H1 (cell line): Measurements from ENCODE around the gene ARHGEF1. TPM values are rescaled to one million over a fixed set of nuclear protein-coding genes. Genes with fewer than 3 reads are reported as not detected.

Source experiments
- CTCF ChIA-PET: fragments of 300-600 bp; sonication (Branson Sonifier 250); formaldehyde crosslinking; loops from one replicate; lab custom pipeline; 2021; ENCODE audit not compliant: partially characterized antibody; lab: Charles Lee
- POLR2A ChIA-PET: fragments of 300-600 bp; sonication (Branson Sonifier 250); formaldehyde crosslinking; loops from one replicate; lab custom pipeline; 2021; ENCODE audit warnings: inconsistent platforms; ENCODE audit not compliant: partially characterized antibody; lab: Charles Lee
- DNase-seq, 2 experiments: peaks; one replicate each; pipeline versions ENCODE4 v3.0.0 to v3.0.0-alpha.2; 2010 to 2022; ENCODE audit warnings: low spot score in 2 of 2, low read depth in 1 of 2, mixed read lengths in 1 of 2
- FAIRE-seq: peaks from 2 replicates; lab custom pipeline; 2011; peaks lifted over from hg19 to GRCh38; lab: Jason Lieb, UNC
- H2AFZ ChIP-seq: 2 replicates; pipeline ENCODE4 v1.8.1; 2012; ENCODE audit warnings: low read length, inconsistent platforms
- H2AK5ac ChIP-seq: 2 replicates; pipeline ENCODE4 v1.6.1; 2013; ENCODE audit warnings: low read depth, low read length
- H2BK120ac ChIP-seq: replicated peaks from 2 replicates; pipeline ENCODE3; 2013; ENCODE audit warnings: low read depth, low read length, inconsistent platforms
- H2BK12ac ChIP-seq: 2 replicates; pipeline ENCODE4 v1.6.1; 2013; ENCODE audit warnings: low read depth, low read length
- H2BK15ac ChIP-seq: 2 replicates; pipeline ENCODE4 v1.6.1; 2013; ENCODE audit warnings: low read length
- H2BK20ac ChIP-seq: 2 replicates; pipeline ENCODE4 v1.6.1; 2013; ENCODE audit warnings: low read length
- H2BK5ac ChIP-seq: 2 replicates; pipeline ENCODE4 v1.6.1; 2013; ENCODE audit warnings: low read depth, low read length
- H3K14ac ChIP-seq: 2 replicates; pipeline ENCODE4 v1.6.1; 2013; ENCODE audit warnings: inconsistent platforms; ENCODE audit not compliant: insufficient read length
- H3K18ac ChIP-seq: 2 replicates; pipeline ENCODE4 v1.6.1; 2013; ENCODE audit warnings: low read length; ENCODE audit errors: extremely low read depth
- H3K23ac ChIP-seq: 2 replicates; pipeline ENCODE4 v1.6.1; 2013; ENCODE audit warnings: inconsistent platforms; ENCODE audit not compliant: insufficient read length
- H3K23me2 ChIP-seq: 2 replicates; pipeline ENCODE4 v1.6.1; 2013; ENCODE audit warnings: low read depth, low read length
- H3K27ac ChIP-seq: 2 replicates; pipeline ENCODE4 v1.6.1; 2011; ENCODE audit warnings: low read depth, low read length, inconsistent platforms
- H3K27me3 ChIP-seq, 4 experiments: replicated peaks in 1 of 4; 1 replicate in 1 of 4; 2 replicates in 3 of 4; pipeline versions ENCODE4 v1.6.1 to v1.8.1; 2011 to 2013; ENCODE audit warnings: low read length in 3 of 4, mild to moderate bottlenecking in 3 of 4, inconsistent platforms in 2 of 4, mixed read lengths in 2 of 4, moderate library complexity in 1 of 4; ENCODE audit not compliant: control insufficient read depth in 3 of 4, insufficient read depth in 3 of 4; ENCODE audit errors: extremely low read depth in 1 of 4
- H3K36me3 ChIP-seq, 4 experiments: 2 replicates each; pipeline versions ENCODE4 v1.6.1 to v1.8.1; 2011 to 2013; ENCODE audit warnings: mild to moderate bottlenecking in 4 of 4, low read length in 3 of 4, moderate library complexity in 2 of 4, control low read depth in 1 of 4, inconsistent platforms in 1 of 4; ENCODE audit not compliant: insufficient read depth in 4 of 4, control insufficient read depth in 2 of 4
- H3K4ac ChIP-seq: replicated peaks from 2 replicates; pipeline ENCODE3; 2013; ENCODE audit warnings: low read length, low read depth, mixed read lengths, inconsistent platforms; ENCODE audit not compliant: insufficient read length
- H3K4me1 ChIP-seq, 4 experiments: replicated peaks in 1 of 4; 1 replicate in 1 of 4; 2 replicates in 3 of 4; pipeline versions ENCODE4 v1.6.1 to v1.8.1; 2011 to 2013; ENCODE audit warnings: low read length in 3 of 4, inconsistent platforms in 2 of 4, mixed read lengths in 1 of 4; ENCODE audit not compliant: insufficient read depth in 4 of 4, control insufficient read depth in 3 of 4
- H3K4me2 ChIP-seq, 2 experiments: 2 replicates each; pipeline versions ENCODE4 v1.6.1 to v1.8.1; 2011 to 2013; ENCODE audit warnings: low read depth in 2 of 2, low read length in 2 of 2, control low read depth in 1 of 2, inconsistent platforms in 1 of 2, mild to moderate bottlenecking in 1 of 2; ENCODE audit not compliant: insufficient read depth in 1 of 2
- H3K4me3 ChIP-seq, 4 experiments: fragments of 200-600, 300-600 bp in 1 of 4; sonication (generic), shearing (Covaris generic), sonication (Bioruptor Twin) in 1 of 4; 2 replicates each; pipeline versions ENCODE4 v1.5.1 to v1.8.1; 2011 to 2016; ENCODE audit warnings: low read length in 4 of 4, low read depth in 3 of 4, control low read depth in 2 of 4, inconsistent platforms in 2 of 4, mild to moderate bottlenecking in 2 of 4, mixed read lengths in 1 of 4, moderate library complexity in 1 of 4; ENCODE audit not compliant: insufficient read depth in 2 of 4; ENCODE audit errors: extremely low read depth in 1 of 4
- H3K56ac ChIP-seq: replicated peaks from 2 replicates; pipeline ENCODE3; 2013; ENCODE audit warnings: low read depth, mild to moderate bottlenecking, mixed read lengths, low read length, inconsistent platforms; ENCODE audit not compliant: insufficient read length
- H3K79me1 ChIP-seq: 2 replicates; pipeline ENCODE4 v1.6.1; 2013; ENCODE audit warnings: low read depth, low read length, control low read depth
- H3K79me2 ChIP-seq, 2 experiments: 2 replicates each; pipeline versions ENCODE4 v1.6.1 to v1.8.1; 2012 to 2013; ENCODE audit warnings: low read length in 2 of 2, mild to moderate bottlenecking in 2 of 2, inconsistent platforms in 1 of 2; ENCODE audit not compliant: insufficient read depth in 2 of 2, control insufficient read depth in 1 of 2
- H3K9ac ChIP-seq, 4 experiments: replicated peaks in 1 of 4; 1 replicate in 1 of 4; 2 replicates in 3 of 4; pipeline versions ENCODE4 v1.6.1 to v1.8.1; 2011 to 2013; ENCODE audit warnings: low read depth in 3 of 4, low read length in 3 of 4, control low read depth in 2 of 4, mild to moderate bottlenecking in 2 of 4, moderate library complexity in 2 of 4, inconsistent platforms in 1 of 4; ENCODE audit errors: extremely low read depth in 1 of 4
- H3K9me3 ChIP-seq, 2 experiments: 2 replicates each; pipeline versions ENCODE4 v1.6.1 to v1.8.1; 2012 to 2013; ENCODE audit warnings: mild to moderate bottlenecking in 2 of 2, moderate library complexity in 2 of 2, control low read depth in 1 of 2, inconsistent platforms in 1 of 2, low read depth in 1 of 2, low read length in 1 of 2, mixed read lengths in 1 of 2; ENCODE audit not compliant: insufficient read depth in 2 of 2
- H4K20me1 ChIP-seq, 2 experiments: replicated peaks in 1 of 2; 2 replicates each; pipeline versions ENCODE3 to v1.8.1; 2011 to 2013; ENCODE audit warnings: inconsistent platforms in 2 of 2, low read length in 2 of 2, mild to moderate bottlenecking in 1 of 2; ENCODE audit not compliant: insufficient read depth in 2 of 2, control insufficient read depth in 1 of 2
- H4K5ac ChIP-seq: 2 replicates; pipeline ENCODE4 v1.6.1; 2013; ENCODE audit warnings: low read length, low read depth, mixed read lengths, inconsistent platforms; ENCODE audit not compliant: insufficient read length
- H4K8ac ChIP-seq: 2 replicates; pipeline ENCODE4 v1.8.0; 2013; ENCODE audit warnings: mild to moderate bottlenecking, moderate library complexity, low read length, inconsistent platforms; ENCODE audit not compliant: insufficient read depth; ENCODE audit errors: extremely low read depth
- H4K91ac ChIP-seq: replicated peaks from 2 replicates; pipeline ENCODE3; 2013; ENCODE audit warnings: low read length, mixed read lengths, inconsistent platforms; ENCODE audit not compliant: insufficient read length
- WGBS, 2 experiments: shearing (Covaris generic) in 1 of 2; methylation state at CpG; one replicate each; pipeline versions ENCODE4 v1.1.6 to v1.1.7; 2013 to 2015; ENCODE audit warnings: low lambda C conversion rate in 2 of 2, mixed read lengths in 2 of 2, inconsistent platforms in 1 of 2, low coverage in 1 of 2, missing lambda C conversion rate in 1 of 2; ENCODE audit not compliant: insufficient replicate concordance in 2 of 2, insufficient coverage in 1 of 2, insufficient read length in 1 of 2; ENCODE audit errors: extremely low coverage in 1 of 2, missing lambda C conversion rate in 1 of 2; 5-methylcytosine and 5-hydroxymethylcytosine counted together
- polyA plus RNA-seq, 7 experiments: library from polyadenylated mRNA; depleted of rRNA in 3 of 7; stranded (reverse) in 5 of 7; unstranded in 2 of 7; fragments of >200 nt in 5 of 7; fragments of 200-250 nt in 2 of 7; gene quantifications; 1 replicate in 5 of 7; 2 replicates in 1 of 7; 4 replicates in 1 of 7; pipeline versions ENCODE4 v1.2.1 to v1.2.3, GENCODE V29; 2011 to 2013; ENCODE audit warnings: missing spikeins in 2 of 7, mixed read lengths in 2 of 7
- total RNA-seq: library from RNA; stranded (reverse); fragmentation: NEBNext Ultra II Directional; extraction: Animal tissue kit (Norgen Biotek cat#: 25700); gene quantifications from 2 replicates; pipeline ENCODE4 v1.2.1, GENCODE V29; 2021

Gene ARHGEF1
- total and polyA plus RNA-seq, 2 of the 8 experiments (the other 6 are each of a cell fraction or from before 2014, with no cell fraction given), result 23.0 to 49.0 TPM

DNA sequence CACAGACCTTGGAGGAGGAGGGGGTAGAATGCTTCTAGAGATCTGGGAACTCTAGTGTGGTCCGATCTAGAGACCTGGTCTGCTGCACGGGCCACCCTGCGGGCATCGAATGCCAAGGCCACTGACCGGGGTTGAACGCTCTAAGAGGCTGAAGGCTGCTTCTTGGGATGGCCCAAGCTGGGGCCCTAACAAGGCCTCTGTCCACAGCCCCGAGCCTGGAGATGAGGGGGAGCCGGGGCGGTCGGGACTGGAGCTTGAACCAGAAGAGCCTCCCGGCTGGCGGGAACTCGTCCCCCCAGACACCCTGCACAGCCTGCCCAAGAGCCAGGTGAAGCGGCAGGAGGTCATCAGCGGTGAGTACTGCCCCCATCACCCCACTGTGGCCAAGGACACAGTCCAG, 15.3 kb downstream of the ARHGEF1 start:
- Histone ChIP-seq H3K14ac (no peak overlapping the region), H2AK5ac (no peak overlapping the region), H4K5ac (no peak overlapping the region), H3K27me3 (no peaks in the 10 kb centered on the region), H2BK15ac (no peak overlapping the region), H3K4me2 (no peak overlapping the region), H3K23me2 (no peaks in the 10 kb centered on the region), H3K36me3 (peaks cover 6 to 12% (median 7%) of the 10 kb centered on the region in 4 experiments; a peak in 6 of 8 replicates), H2BK12ac (no peak overlapping the region), H3K4ac (no peak overlapping the region), H3K18ac (no peak overlapping the region), H2BK5ac (no peak overlapping the region), H2AFZ (no peak overlapping the region), H3K4me1 (peaks cover 0 to 5% (median 1%) of the 10 kb centered on the region in 4 experiments; a peak in 1 of 7 replicates), H2BK120ac (no peak overlapping the region), H3K23ac (no peak overlapping the region), H3K56ac (no peak overlapping the region), H4K91ac (no peak overlapping the region), H3K4me3 (no peak overlapping the region), H4K8ac (no peak overlapping the region), H4K20me1 (peaks cover 0 to 3% of the 10 kb centered on the region in 2 experiments), H2BK20ac (no peak overlapping the region), H3K79me1 (no peaks in the 10 kb centered on the region), H3K79me2 (no peaks in the 10 kb centered on the region), H3K27ac (no peak overlapping the region), H3K9ac (no peak overlapping the region), H3K9me3 (no peaks in the 10 kb centered on the region)
- POLR2A ChIA-PET, result interaction anchor here (0.8 to 2.1 kb wide), 5 partner anchors 8 to 30 kb away, joined by 3 to 8 read pairs (median 4); no protein-coding TSS in a partner anchor
- DNase-seq (no peak), FAIRE-seq (no peak)
- CTCF ChIA-PET, result interaction anchor here (0.8 to 2.3 kb wide), 4 partner anchors 9 to 32 kb away, joined by 3 to 9 read pairs (median 3); partner anchors contain the start of gene ARHGEF1
- WGBS, 2 experiments, result 95% methylated on average over 15 of the region's 15 CpGs; no CpG with 5 or more reads in 1 of the 2 experiments
